Esophagus squamous epithelium (tissue), 5 donors: ENCODE results near the gene ASTL. TPM values are rescaled to one million over a fixed set of nuclear protein-coding genes. Genes with fewer than 3 reads are reported as not detected.

Experiments
- DNase-seq: peaks from one replicate; lab custom pipeline; 2025; lab: John Stamatoyannopoulos, UW
- H3K27ac ChIP-seq, 4 donors: fragments of 200-600 bp; sonication (generic); one replicate each; pipeline ENCODE4 v1.5.1; 2016 to 2019; ENCODE audit warnings: mild to moderate bottlenecking in 1 of 4
- H3K27me3 ChIP-seq, 4 donors: fragments of 200-600 bp; sonication (generic); 1 replicate in 3 of 4; 2 replicates in 1 of 4; pipeline versions ENCODE4 v1.5.1 to v1.6.0; 2017 to 2021; ENCODE audit warnings: antibody characterized with exemption in 1 of 4
- H3K36me3 ChIP-seq, 3 donors: fragments of 200-600 bp; sonication (generic); one replicate each; pipeline ENCODE4 v1.5.1; 2016 to 2019
- H3K4me1 ChIP-seq, 3 donors: fragments of 200-600 bp; sonication (generic); one replicate each; pipeline ENCODE4 v1.5.1; 2017 to 2019
- H3K4me3 ChIP-seq, 4 donors: fragments of 200-600 bp; sonication (generic); 1 replicate in 3 of 4; 2 replicates in 1 of 4; pipeline ENCODE4 v1.5.1; 2016 to 2019; ENCODE audit warnings: mild to moderate bottlenecking in 2 of 4, moderate library complexity in 1 of 4
- H3K9me3 ChIP-seq, 3 donors: fragments of 200-600 bp; sonication (generic); one replicate each; pipeline ENCODE4 v1.5.1; 2016 to 2019
- CTCF ChIP-seq, 6 experiments: fragments of 450-650 bp in 4 of 6; fragments of 200-600 bp in 2 of 6; sonication (generic) in 2 of 6; IDR thresholded peaks; one replicate each; pipeline ENCODE4 v1.5.1; 2016 to 2019; ENCODE audit warnings: antibody characterized with exemption in 6 of 6, mild to moderate bottlenecking in 4 of 6, moderate library complexity in 4 of 6
- POLR2A ChIP-seq, 4 donors: fragments of 450-650 bp; IDR thresholded peaks; one replicate each; pipeline ENCODE4 v1.6.1; 2017; ENCODE audit warnings: antibody characterized with exemption in 4 of 4, mild to moderate bottlenecking in 4 of 4, moderate library complexity in 3 of 4
- WGBS, 2 donors: methylation state at CpG; one replicate each; pipeline ENCODE4 v1.1.5; 2018; 5-methylcytosine and 5-hydroxymethylcytosine counted together
- intact Hi-C: fragments of 100-400 bp; cut with DNase I; formaldehyde crosslinking; loops from one replicate; pipeline ENCODE4 v1.15.0; 2022
- total RNA-seq, 4 donors: library from RNA; depleted of rRNA; stranded (reverse); fragments of >200 nt; gene quantifications; one replicate each; pipeline ENCODE4 v1.1.0, GENCODE V29; 2016
- donor health status: DM: yes; HTN: yes; CAD: no.

ASTL gene
- total RNA-seq, 4 donors from 2014 or later: 0.30 to 0.53 TPM; not detected in 2

GRCh38 chr2:96153291-96153713 is 15.0 kb upstream of the ASTL start:
- DNase-seq: no peak
- intact Hi-C loops: no loop called here
- Histone ChIP-seq H3K4me3 (no peak overlapping the region), H3K36me3 (no peaks in the 10 kb centered on the region), H3K27ac (no peak overlapping the region), H3K27me3 (peaks cover 0 to 15% (median 0%) of the 10 kb centered on the region in 4 donors), H3K4me1 (peaks cover 6 to 14% (median 6%) of the 10 kb centered on the region in 3 donors), H3K9me3 (no peaks in the 10 kb centered on the region)
- TF ChIP-seq POLR2A (IDR thresholded peaks at IDR 0.05) (no peak), CTCF (IDR thresholded peaks at IDR 0.05) (no peak)
- WGBS, 2 donors: 90% methylated on average over 2 of the region's 7 CpGs; no CpG with 5 or more reads in 1 of the 2 donors

- Histone ChIP-seq H3K4me1 (peaks cover 7 to 19% (median 7%) of the 10 kb centered on the region in 3 donors), H3K36me3 (no peaks in the 10 kb centered on the region), H3K4me3 (no peak overlapping the region), H3K27ac (no peak overlapping the region), H3K27me3 (peaks cover 0 to 8% (median 0%) of the 10 kb centered on the region in 4 donors), H3K9me3 (no peaks in the 10 kb centered on the region)
- DNase-seq: no peak
- no peak for TF ChIP-seq CTCF (IDR thresholded peaks at IDR 0.05)
- no peak for TF ChIP-seq POLR2A (IDR thresholded peaks at IDR 0.05)
- intact Hi-C loops: no loop called here
- WGBS, 2 donors: 77 to 82% methylated on average over 10 of the region's 13 CpGs
Observed at GRCh38 chr2:96152304-96153161, 14.2 kb upstream of the ASTL start.

- TF ChIP-seq CTCF (IDR thresholded peaks at IDR 0.05): no peak
- TF ChIP-seq POLR2A (IDR thresholded peaks at IDR 0.05): no peak
- Histone ChIP-seq H3K9me3 (no peaks in the 10 kb centered on the region), H3K36me3 (no peaks in the 10 kb centered on the region), H3K27ac (no peak overlapping the region), H3K27me3 (no peaks in the 10 kb centered on the region), H3K4me3 (no peak overlapping the region), H3K4me1 (peaks cover 7 to 24% (median 7%) of the 10 kb centered on the region in 3 donors)
- intact Hi-C loops: no loop called here
- no peak for DNase-seq
- WGBS, 2 donors: 89% methylated on average over 7 to 9 of the region's 9 CpGs
Observed at GRCh38 chr2:96151595-96152303, 13.4 kb upstream of the ASTL start.

- peaks cover 7 to 31% (median 7%) of the 10 kb centered on the region in 3 donors for H3K4me1 ChIP-seq
- no peak for DNase-seq
- 83 to 97% methylated on average over 9 to 11 of the region's 14 CpGs for WGBS, 2 donors
- TF ChIP-seq POLR2A (IDR thresholded peaks at IDR 0.05) (no peak), CTCF (IDR thresholded peaks at IDR 0.05) (no peak)
- intact Hi-C loops: no loop called here
- H3K27me3 ChIP-seq: no peaks in the 10 kb centered on the region
- H3K36me3 ChIP-seq: no peaks in the 10 kb centered on the region
- H3K4me3 ChIP-seq: no peak overlapping the region
- no peaks in the 10 kb centered on the region for H3K9me3 ChIP-seq
- H3K27ac ChIP-seq: no peak overlapping the region
Observed at GRCh38 chr2:96150791-96151594, 12.7 kb upstream of the ASTL start.
